Bone marrow (tissue), 2 donors: ENCODE measurements around the gene NFE2L2.
A peak's percentile ranks its signal among the peaks of the same experiment; 100 is the strongest.
"Not testable (repeated sequence)": the region's sequence is repeated elsewhere in the genome, so short reads cannot be mapped to it uniquely, and the experiment has no call there.

Source experiments
- DNase-seq, 2 donors: peaks; one replicate each; lab custom pipeline; 2025; lab: John Stamatoyannopoulos, UW

Gene NFE2L2

DNA sequence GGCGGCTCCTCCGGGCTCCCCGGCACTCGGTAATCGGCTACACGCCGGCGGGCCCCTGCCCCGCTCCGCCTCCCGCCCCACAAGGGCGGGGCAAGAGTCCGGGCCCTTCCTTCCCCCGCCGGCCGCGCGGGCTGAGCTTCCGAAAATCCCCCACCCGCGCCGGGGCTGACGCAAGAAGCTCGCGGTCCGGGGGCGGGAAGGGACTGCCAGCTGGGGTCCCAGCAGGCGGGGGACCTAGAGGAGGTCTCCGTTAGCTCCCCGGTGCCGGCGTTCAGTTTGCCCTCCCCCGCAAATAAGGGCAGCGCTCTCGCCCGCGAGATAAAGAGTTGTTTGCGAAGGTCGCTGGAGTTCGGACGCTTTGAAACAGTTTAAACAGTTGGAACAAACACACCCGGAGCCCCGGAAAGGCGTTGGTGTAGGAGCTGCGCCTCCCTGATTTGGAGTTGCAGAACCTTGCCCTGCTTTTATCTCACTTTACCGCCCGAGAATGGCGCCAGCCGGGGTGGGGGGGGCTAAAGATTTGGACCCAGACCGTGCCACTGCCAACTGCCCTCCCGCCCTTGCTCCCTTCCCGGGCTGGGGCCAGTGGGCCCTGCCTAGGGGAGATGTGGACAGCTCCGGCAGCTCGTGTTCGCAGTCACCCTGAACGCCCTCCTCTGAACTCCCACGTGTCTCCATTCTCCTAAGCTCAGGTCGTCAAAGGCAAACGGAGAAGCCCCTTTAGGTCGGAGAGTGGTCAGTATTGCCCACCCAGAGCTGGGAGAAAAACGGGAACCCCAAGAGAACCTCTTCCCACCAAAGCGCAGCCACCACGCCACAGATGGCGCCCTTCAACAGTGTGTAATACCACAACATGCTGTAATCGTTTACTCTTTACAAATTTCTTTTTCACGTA, at the start of gene NFE2L2:
Gene NFE2L2 (minus strand): TSS at position 35 of the 895 bp plus-strand sequence. CDS start 151 bp downstream, outside the sequence.
- DNase-seq: peak; percentile 79 to 82

GRCh38 chr2:177314194-177314593, 49.7 kb upstream of the NFE2L2 start:
- no peak for DNase-seq

- DNase-seq: no peak
Measured at GRCh38 chr2:177313162-177313781, 48.7 kb upstream of the NFE2L2 start.

- DNase-seq: no peak
Measured at GRCh38 chr2:177312562-177312961, 48.0 kb upstream of the NFE2L2 start.

DNA sequence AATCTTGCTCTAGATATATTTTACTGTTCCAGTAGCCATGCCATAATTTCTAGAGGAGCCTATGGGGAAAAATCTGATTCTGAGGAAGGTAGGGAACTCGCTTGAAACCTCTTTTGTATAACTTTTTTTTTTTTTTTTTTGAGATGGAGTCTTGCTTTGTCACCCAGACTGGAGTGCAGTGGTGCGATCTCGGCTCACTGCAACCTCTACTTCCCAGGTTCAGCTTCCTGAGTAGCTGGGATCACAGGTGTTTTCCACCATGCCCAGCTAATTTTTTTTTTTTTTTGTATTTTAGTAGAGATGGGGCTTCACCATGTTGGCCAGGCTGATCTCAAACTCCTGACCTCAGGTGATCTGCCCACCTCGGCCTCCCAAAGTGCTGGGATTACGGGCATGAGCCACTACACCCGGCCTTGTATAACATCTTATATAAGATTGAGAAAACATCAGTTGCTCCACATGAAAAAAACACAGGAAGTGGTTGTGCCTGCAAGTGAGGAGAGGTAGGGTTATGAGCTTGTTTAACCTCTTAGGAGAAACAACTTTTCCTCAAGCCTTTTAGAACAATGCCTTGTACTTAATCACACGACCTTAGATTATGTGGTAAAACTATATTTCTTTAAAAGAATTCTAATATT, 45.3 kb upstream of the NFE2L2 start:
- not testable (repeated sequence) for DNase-seq

GRCh38 chr2:177306550-177306949, 42.0 kb upstream of the NFE2L2 start:
- no peak for DNase-seq

GRCh38 chr2:177303939-177304338, 39.4 kb upstream of the NFE2L2 start:
- no peak for DNase-seq

DNA sequence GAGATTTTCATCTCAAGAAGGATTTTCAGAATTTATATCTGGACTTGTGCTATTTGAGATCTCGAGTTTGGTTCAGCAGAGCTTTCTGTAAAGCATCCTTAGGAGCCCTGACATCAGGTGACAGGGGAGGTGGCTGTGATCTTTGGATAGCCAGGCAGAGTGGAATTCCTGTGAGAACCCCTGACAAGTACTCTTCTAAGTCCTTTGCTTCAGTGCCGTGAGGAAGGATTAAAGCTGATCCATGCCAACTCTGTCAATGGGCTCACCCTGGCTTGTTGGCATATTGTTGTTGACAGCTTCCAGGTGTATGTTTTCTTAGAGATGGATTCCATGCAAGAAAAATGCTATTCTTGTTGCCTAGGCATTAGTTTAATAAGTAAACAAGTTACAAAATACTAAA, 38.0 kb upstream of the NFE2L2 start:
- no peak for DNase-seq

DNA sequence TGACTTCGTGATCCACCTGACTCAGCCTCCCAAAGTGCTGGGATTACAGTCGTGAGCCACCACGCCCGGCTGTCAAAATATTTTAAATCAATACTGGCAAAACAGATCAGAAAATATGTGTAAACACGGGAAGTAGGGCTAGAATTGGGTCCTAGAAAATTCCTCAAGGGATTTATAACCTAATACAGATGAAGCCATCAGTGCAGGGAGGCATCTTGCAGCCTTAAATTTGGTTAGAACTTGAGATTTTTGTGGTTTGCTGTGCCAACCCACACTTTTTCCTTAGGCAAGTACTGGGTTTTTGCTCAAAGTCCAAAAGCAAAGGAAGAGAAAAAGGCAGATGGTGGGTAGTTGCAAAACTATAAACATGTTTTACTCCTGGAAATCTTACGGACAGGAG, 33.7 kb upstream of the NFE2L2 start:
- DNase-seq: no peak

DNA sequence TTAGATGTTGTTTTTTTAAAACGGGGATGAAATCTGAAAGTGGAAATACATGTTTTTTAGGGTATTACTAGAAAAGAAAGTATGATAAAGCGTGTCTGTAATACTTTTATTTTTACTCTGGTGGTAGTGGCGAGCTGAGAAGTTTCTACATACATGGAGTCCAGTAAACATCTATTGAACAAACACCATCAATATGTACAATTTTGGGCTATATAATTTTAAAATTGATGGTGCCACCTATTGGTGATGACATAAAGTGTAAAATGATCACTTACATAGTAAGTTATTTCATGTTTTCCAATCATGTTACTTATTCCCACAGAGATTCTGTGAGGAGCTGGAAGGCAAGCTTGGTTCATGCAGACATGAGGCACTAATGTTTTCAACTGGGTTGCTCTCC, 31.5 kb upstream of the NFE2L2 start:
- no peak for DNase-seq

DNA sequence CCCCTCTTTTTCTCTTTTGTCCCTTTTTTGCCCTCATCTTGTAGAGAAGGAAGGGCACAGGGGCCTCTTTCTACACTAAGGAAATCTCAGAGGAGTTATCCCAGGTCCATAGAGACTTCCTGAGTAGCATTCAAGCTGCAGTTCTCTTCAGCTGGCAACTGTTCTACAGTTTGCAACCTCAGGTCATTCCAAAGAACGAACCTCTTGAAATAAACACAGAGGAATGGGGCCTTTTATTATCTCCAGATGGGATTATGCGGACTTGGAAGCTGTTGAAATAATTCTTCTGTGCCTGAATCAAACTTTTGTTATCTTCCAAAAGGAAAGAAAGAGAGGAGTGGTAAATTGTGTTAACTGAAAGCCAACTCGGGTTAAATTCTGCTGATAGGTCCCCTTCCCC, 31.0 kb upstream of the NFE2L2 start:
- DNase-seq: no peak

GRCh38 chr2:177291701-177292100, 27.2 kb upstream of the NFE2L2 start:
- no peak for DNase-seq

DNA sequence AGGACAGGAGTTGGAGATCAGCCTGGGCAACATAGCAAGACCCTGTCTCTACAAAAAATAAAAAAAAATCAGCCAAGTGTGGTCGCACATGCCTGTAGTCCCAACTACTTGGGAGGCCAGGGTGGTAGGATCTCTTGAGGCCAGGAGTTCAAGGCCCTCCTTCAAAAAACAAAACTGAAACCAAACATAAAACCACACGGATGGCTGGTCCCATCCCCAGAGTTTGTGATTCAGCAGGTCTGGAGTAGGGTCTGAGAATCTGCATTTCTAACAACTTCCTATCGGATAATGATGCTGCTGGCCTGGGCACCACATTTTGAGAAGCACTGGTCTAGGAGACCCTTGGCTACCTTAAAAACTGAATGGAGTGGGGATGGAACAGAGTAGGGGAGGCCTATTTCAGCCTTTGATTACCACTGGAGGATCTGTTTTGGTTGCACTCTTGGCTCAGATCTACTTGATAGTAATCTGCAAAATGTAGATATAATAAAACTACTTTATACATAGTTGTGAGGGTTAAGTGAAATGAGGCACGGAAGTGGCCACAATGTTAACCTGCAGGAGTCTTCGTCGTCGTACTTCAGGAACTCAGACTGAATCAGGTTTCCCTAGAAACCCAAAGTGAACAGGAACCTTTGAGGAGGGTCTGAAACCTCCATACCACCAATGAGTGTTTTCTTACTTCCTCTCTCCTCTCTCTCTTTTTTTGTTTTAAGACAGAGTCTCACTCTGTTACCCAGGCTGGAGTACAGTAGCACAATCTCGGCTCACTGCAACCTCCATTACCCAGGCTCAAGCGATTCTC, 25.5 kb upstream of the NFE2L2 start:
- peak in 1 of 2 donors; percentile 20 for DNase-seq

DNA sequence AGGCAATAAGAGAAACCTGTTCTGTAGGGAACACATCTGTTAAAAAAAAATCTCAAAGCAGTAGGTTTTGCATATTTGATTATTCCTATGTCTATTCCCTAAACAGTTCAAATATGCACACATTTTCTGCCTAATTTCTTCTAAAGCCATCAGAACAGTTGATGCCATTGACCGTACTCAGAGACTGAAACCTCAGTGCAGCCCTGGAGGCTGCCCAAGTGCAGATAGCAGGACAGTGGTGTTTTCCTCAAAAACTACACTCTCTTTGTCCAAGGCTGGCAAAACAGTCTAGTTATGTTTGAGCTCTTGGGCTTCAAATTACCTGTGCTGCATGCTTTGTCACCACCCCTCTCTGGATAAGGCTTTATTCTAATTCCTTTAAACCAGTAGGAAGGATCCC, 23.3 kb upstream of the NFE2L2 start:
- DNase-seq: no peak

- no peak for DNase-seq
Measured at GRCh38 chr2:177285892-177286715, 21.6 kb upstream of the NFE2L2 start.

GRCh38 chr2:177284531-177284930, 20.0 kb upstream of the NFE2L2 start:
- no peak for DNase-seq

- no peak for DNase-seq
Measured at GRCh38 chr2:177283906-177284305, 19.4 kb upstream of the NFE2L2 start.

- DNase-seq: no peak
Measured at GRCh38 chr2:177282787-177283572, 18.5 kb upstream of the NFE2L2 start.

GRCh38 chr2:177282181-177282641, 17.7 kb upstream of the NFE2L2 start:
- no peak for DNase-seq
